Liver (tissue), 3 donors: ENCODE data around the gene HACD2.

Experiments used
- EGR1 ChIP-seq, 2 donors: IDR thresholded peaks; 2 replicates each; pipeline ENCODE4 v1.6.1; 2016 to 2018; ENCODE audit warnings: antibody characterized with exemption in 2 of 2, low read depth in 2 of 2
- FOXA1 ChIP-seq: IDR thresholded peaks from 2 replicates; pipeline ENCODE4 v1.6.1; 2016; ENCODE audit warnings: antibody characterized with exemption
- GABPA ChIP-seq, 2 donors: IDR thresholded peaks in 1 of 2; conservative IDR thresholded peaks in 1 of 2; 2 replicates each; pipeline ENCODE4 v1.6.1; 2016; ENCODE audit warnings: antibody characterized with exemption in 2 of 2, mild to moderate bottlenecking in 1 of 2, moderate library complexity in 1 of 2
- HNF4G ChIP-seq: IDR thresholded peaks from 2 replicates; pipeline ENCODE4 v1.6.1; 2016; ENCODE audit warnings: antibody characterized with exemption
- JUND ChIP-seq, 2 donors: IDR thresholded peaks; 2 replicates each; pipeline ENCODE4 v1.6.1; 2016; ENCODE audit warnings: antibody characterized with exemption in 2 of 2
- MAX ChIP-seq: IDR thresholded peaks from 2 replicates; pipeline ENCODE4 v1.6.1; 2016; ENCODE audit warnings: antibody characterized with exemption
- RAD21 ChIP-seq, 2 donors: IDR thresholded peaks; 2 replicates each; pipeline ENCODE4 v1.6.1; 2016; ENCODE audit warnings: antibody characterized with exemption in 2 of 2, mild to moderate bottlenecking in 2 of 2
- REST ChIP-seq: IDR thresholded peaks from 2 replicates; pipeline ENCODE4 v1.6.1; 2016; ENCODE audit warnings: antibody characterized with exemption, mild to moderate bottlenecking
- RXRA ChIP-seq, 2 donors: IDR thresholded peaks; 2 replicates each; pipeline ENCODE4 v1.6.1; 2017 to 2018; ENCODE audit warnings: antibody characterized with exemption in 2 of 2, mild to moderate bottlenecking in 1 of 2
- SP1 ChIP-seq: IDR thresholded peaks from 2 replicates; pipeline ENCODE4 v1.6.1; 2018; ENCODE audit warnings: antibody characterized with exemption, mild to moderate bottlenecking
- TAF1 ChIP-seq: conservative IDR thresholded peaks from 2 replicates; pipeline ENCODE4 v1.6.1; 2016; ENCODE audit warnings: antibody characterized with exemption, mild to moderate bottlenecking
- YY1 ChIP-seq: IDR thresholded peaks from 2 replicates; pipeline ENCODE4 v1.6.1; 2016; ENCODE audit warnings: antibody characterized with exemption, mild to moderate bottlenecking
- ZBTB33 ChIP-seq: IDR thresholded peaks from 2 replicates; pipeline ENCODE4 v1.6.1; 2016; ENCODE audit warnings: antibody characterized with exemption
- TF ChIP-seq, protein P1 (sequence below): fragments of 150-350 bp; IDR thresholded peaks from 2 replicates; pipeline ENCODE4 v1.5.1; 2017; ENCODE audit warnings: improper control_type of control experiment, low read depth, low read length; ENCODE audit not compliant: missing input control
- donor health status: healthy.
- donor health status: healthy.

- TF ChIP-seq ZBTB33, result no peak
- TF ChIP-seq, protein P1, sequence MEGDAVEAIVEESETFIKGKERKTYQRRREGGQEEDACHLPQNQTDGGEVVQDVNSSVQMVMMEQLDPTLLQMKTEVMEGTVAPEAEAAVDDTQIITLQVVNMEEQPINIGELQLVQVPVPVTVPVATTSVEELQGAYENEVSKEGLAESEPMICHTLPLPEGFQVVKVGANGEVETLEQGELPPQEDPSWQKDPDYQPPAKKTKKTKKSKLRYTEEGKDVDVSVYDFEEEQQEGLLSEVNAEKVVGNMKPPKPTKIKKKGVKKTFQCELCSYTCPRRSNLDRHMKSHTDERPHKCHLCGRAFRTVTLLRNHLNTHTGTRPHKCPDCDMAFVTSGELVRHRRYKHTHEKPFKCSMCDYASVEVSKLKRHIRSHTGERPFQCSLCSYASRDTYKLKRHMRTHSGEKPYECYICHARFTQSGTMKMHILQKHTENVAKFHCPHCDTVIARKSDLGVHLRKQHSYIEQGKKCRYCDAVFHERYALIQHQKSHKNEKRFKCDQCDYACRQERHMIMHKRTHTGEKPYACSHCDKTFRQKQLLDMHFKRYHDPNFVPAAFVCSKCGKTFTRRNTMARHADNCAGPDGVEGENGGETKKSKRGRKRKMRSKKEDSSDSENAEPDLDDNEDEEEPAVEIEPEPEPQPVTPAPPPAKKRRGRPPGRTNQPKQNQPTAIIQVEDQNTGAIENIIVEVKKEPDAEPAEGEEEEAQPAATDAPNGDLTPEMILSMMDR, result no peak
- TF ChIP-seq JUND (IDR thresholded peaks at IDR 0.05), result no peak
- TF ChIP-seq EGR1 (IDR thresholded peaks at IDR 0.05; ENCODE audit: low read depth in 2 of 2), result no peak
- no peak for TF ChIP-seq GABPA (IDR thresholded peaks at IDR 0.05 in 1 of 2, conservative IDR thresholded peaks at IDR 0.05 in 1 of 2)
- TF ChIP-seq MAX, result no peak
- no peak for TF ChIP-seq RAD21 (IDR thresholded peaks at IDR 0.05)
- TF ChIP-seq YY1, result no peak
- no peak for TF ChIP-seq SP1
- no peak for TF ChIP-seq TAF1
- TF ChIP-seq REST, result no peak
- TF ChIP-seq HNF4G, result no peak
- no peak for TF ChIP-seq FOXA1
- TF ChIP-seq RXRA (IDR thresholded peaks at IDR 0.05), result no peak
Observed at GRCh38 chr3:123621186-123621849, 36.5 kb upstream of the HACD2 start.
